ENCODE results near the gene HMCN2.
"Not testable (repeated sequence)": the region's sequence is repeated elsewhere in the genome, so short reads cannot be mapped to it uniquely, and the experiment has no call there.

HMCN2 gene

DNA sequence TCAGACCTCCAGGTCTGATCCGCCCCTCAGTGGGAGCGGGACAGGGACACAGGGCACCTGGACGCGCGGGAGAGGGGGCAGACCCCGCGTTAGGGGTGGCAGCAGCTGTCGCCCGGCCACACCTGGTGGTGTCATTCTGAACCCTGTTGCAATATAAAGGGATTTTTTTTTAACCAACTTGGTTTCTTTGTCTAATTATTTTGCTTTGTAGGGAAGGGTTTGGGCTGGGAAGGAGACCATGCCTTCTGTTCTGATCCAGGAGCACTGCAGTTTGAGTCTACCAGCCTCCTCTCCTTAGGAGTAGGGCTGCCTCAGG lies 168.3 kb downstream of the HMCN2 start:
- no peak overlapping the region for H3K4me3 ChIP-seq (ENCODE audit: low read length)
- no peak for DNase-seq (ENCODE audit: low read depth)
- TF ChIP-seq, protein P1, sequence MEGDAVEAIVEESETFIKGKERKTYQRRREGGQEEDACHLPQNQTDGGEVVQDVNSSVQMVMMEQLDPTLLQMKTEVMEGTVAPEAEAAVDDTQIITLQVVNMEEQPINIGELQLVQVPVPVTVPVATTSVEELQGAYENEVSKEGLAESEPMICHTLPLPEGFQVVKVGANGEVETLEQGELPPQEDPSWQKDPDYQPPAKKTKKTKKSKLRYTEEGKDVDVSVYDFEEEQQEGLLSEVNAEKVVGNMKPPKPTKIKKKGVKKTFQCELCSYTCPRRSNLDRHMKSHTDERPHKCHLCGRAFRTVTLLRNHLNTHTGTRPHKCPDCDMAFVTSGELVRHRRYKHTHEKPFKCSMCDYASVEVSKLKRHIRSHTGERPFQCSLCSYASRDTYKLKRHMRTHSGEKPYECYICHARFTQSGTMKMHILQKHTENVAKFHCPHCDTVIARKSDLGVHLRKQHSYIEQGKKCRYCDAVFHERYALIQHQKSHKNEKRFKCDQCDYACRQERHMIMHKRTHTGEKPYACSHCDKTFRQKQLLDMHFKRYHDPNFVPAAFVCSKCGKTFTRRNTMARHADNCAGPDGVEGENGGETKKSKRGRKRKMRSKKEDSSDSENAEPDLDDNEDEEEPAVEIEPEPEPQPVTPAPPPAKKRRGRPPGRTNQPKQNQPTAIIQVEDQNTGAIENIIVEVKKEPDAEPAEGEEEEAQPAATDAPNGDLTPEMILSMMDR (conservative IDR thresholded peaks at IDR 0.05; ENCODE audit: low read depth, low read length): no peak

DNA sequence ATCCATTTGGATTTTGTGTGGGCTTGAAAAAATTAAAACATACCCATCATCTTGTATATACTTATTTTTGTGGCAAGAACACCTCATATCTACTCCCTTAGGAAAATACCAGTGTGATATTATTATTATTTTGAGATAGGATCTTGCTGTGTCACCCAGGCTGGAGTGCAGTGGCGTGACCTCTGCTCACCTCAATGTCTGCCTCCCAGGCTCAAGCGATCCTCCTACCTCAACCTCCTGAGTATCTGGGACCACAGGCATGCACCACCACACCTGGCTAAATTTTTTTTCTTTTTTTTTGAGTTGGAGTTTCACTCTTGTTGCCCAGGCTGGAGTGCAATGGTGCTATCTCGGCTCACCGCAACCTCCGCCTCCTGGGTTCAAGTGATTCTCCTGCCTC lies 169.1 kb downstream of the HMCN2 start:
- not testable (repeated sequence) for DNase-seq (ENCODE audit: low read depth); H3K4me3 ChIP-seq (ENCODE audit: low read length)

DNA sequence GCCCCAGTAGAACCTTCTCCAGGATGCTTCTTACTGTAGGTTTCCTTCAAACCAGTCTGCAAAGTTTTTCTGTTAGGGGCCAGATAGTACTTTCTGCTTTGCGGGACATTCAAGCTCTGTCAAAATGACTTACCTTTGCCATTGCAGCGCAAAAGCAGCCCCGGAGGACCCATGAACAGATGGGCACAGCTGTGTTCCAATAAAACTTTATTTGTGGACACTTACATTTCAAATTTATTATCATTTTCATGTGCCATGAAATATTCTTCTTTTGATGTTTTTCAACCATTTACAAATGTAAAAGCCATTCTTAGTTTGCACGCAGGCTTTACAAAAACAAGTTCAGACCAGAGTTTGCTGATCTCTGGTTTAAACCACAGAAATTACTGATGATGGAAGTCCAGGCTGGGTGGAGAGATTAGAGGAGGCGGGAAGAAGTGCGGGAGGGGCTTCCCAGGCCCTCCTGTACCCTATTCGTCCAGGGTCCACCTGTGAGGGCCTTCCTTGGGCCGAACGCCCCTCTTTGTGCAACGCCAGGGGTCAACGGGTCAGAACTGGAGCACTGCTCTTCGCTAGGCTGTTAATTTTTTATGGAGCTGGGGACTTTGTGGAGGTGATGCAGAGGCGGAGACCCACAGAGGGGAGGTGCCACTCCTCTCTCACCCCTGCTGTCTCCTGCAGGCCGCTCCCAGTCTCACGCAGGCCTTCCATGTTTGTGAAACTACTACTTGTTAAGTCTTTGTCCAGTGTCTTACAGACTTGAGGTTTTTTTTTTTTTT lies 171.6 kb downstream of the HMCN2 start:
- TF ChIP-seq, protein P1 (conservative IDR thresholded peaks at IDR 0.05; ENCODE audit: low read depth, low read length): no peak
- no peak for DNase-seq (ENCODE audit: low read depth)

DNA sequence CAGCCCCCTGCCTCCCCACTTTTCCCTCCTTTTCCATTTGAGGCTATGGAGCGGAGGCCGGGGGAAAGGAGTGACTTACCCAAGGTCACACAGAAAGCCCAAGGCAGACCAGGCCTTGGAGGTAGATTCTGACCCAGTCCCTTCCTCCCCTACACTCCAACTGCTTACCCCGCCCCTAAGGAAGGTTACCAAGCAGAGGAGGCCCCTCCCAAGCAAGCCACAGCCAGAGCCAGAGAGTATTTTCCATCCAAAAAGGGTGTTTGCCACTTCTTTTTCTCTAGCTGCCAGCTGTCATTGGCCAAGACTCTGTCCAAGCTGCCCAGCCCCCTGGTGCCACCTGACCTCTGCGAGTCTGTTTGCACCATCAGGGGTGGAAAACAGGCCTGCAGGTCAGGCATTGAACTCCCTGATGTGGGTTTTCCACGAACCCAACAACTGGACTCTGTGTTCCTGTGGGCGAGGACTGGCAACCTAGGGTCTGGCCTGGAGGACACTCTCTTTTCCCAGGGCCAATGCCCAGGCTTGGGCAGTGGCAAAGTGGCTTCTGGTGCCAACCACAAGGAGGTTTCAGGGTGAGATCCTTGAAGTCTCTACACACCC lies 172.9 kb downstream of the HMCN2 start:
- no peak for DNase-seq (ENCODE audit: low read depth)
- TF ChIP-seq, protein P1 (conservative IDR thresholded peaks at IDR 0.05; ENCODE audit: low read depth, low read length): no peak
- H3K4me3 ChIP-seq (ENCODE audit: low read length): no peak overlapping the region

More for the DNA sequence above, 171.6 kb downstream of the HMCN2 start:
- no peak overlapping the region for H3K4me3 ChIP-seq (ENCODE audit: low read length)

DNA sequence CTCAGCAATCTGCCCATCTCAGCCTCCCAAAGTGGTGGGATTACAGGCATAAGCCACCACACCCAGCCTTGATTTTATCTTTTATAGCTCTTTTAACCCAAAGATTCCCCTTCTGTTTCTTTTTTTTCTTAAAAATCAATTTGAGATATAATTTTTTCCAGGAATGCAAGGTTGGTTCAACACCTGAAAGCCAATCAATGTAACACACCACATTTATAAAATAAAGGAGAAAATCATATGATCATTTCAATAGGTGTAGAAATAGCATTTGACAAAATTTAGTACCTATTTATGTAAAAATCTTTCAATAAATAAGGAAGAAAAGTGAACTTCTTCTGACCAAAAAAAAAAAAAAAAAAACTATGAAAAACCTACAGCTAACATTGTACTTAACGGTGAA lies 175.5 kb downstream of the HMCN2 start:
- DNase-seq (ENCODE audit: low read depth): no peak
- TF ChIP-seq, protein P1 (conservative IDR thresholded peaks at IDR 0.05; ENCODE audit: low read depth, low read length): no peak
- no peak overlapping the region for H3K4me3 ChIP-seq (ENCODE audit: low read length)

DNA sequence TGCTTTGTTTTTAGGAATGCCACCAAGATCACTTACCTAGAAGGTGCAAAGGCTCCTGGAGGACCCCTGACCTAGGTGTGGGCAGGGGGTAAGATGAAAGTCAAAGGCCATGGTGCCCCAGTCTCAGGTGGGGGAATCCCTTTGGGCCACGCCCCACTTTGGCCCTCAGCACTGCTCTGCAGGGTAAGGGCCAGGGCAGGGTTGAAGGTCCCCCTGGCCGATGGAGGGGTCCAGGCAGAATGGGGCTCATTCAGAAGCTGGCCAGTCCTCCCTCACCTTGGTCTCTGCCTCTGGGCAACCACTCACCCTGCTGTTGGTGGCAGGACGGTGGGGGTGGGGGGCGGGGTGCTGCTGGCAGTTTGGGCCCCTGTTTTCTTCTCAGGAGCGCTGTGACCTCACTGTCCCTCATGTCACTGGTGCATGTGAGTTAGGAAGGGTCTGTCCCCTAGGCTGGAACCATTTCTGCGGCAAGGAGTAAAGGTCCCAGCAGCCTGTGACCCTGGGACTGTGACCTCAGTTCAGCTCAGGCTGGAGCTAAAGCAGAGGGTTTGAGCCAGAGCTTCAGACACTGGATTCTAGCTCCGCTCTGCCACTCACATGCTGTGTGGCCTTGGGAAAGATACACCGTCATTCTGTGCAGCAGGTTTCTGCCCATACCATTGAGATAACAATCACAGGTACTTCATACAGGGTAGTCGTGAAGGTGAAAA lies 177.3 kb downstream of the HMCN2 start:
- H3K4me3 ChIP-seq (ENCODE audit: low read length): no peak overlapping the region
- no peak for DNase-seq (ENCODE audit: low read depth)
- TF ChIP-seq, protein P1 (conservative IDR thresholded peaks at IDR 0.05; ENCODE audit: low read depth, low read length): no peak

DNA sequence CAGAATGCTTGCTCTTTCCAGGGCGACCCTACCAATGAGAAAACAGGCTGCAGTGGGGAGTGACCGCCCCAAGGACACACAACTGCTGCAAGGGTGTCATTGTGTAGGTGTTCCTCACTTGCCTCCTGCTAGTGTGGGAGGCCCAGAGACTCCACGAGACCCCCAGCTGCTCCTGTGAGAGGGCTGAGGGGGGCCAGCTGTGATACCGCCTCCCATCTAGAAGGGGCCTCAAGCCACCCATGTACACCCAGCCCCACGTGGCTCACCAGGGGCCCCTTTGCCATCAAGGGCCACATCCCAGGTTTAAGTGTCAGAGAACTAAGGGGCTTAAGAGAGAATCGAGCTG lies 177.9 kb downstream of the HMCN2 start:
- TF ChIP-seq, protein P1 (conservative IDR thresholded peaks at IDR 0.05; ENCODE audit: low read depth, low read length): no peak
- DNase-seq (ENCODE audit: low read depth): no peak
- H3K4me3 ChIP-seq (ENCODE audit: low read length): no peak overlapping the region

Data from retinal pigment epithelial cell (primary cell).